Measurements from ENCODE around the gene GALNT18. TPM values are rescaled to one million over a fixed set of nuclear protein-coding genes. Genes with fewer than 3 reads are reported as not detected.

GALNT18 gene
- total RNA-seq, 2 donors from 2014 or later: 5.3 to 7.3 TPM

GRCh38 chr11:11253995-11254394, 367.8 kb downstream of the GALNT18 start:
- Histone ChIP-seq H3K27ac (no peak overlapping the region), H3K27me3 (no peaks in the 10 kb centered on the region), H3K4me3 (no peak overlapping the region), H3K4me1 (no peaks in the 10 kb centered on the region), H3K9me3 (no peaks in the 10 kb centered on the region), H3K36me3 (replicated peaks in 1 of 2; ENCODE audit: insufficient read depth in 1 of 2, low read depth in 2 of 2) (no peaks in the 10 kb centered on the region)
- ATAC-seq: no peak
- no peak for DNase-seq
- no peak for TF ChIP-seq POLR2A (IDR thresholded peaks at IDR 0.05)
- TF ChIP-seq, protein P1, sequence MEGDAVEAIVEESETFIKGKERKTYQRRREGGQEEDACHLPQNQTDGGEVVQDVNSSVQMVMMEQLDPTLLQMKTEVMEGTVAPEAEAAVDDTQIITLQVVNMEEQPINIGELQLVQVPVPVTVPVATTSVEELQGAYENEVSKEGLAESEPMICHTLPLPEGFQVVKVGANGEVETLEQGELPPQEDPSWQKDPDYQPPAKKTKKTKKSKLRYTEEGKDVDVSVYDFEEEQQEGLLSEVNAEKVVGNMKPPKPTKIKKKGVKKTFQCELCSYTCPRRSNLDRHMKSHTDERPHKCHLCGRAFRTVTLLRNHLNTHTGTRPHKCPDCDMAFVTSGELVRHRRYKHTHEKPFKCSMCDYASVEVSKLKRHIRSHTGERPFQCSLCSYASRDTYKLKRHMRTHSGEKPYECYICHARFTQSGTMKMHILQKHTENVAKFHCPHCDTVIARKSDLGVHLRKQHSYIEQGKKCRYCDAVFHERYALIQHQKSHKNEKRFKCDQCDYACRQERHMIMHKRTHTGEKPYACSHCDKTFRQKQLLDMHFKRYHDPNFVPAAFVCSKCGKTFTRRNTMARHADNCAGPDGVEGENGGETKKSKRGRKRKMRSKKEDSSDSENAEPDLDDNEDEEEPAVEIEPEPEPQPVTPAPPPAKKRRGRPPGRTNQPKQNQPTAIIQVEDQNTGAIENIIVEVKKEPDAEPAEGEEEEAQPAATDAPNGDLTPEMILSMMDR (IDR thresholded peaks at IDR 0.05): no peak
- intact Hi-C loops (cut with DNase I): no loop called here
- WGBS, 2 donors: 71 to 74% methylated on average over 5 of the region's 5 CpGs

DNA sequence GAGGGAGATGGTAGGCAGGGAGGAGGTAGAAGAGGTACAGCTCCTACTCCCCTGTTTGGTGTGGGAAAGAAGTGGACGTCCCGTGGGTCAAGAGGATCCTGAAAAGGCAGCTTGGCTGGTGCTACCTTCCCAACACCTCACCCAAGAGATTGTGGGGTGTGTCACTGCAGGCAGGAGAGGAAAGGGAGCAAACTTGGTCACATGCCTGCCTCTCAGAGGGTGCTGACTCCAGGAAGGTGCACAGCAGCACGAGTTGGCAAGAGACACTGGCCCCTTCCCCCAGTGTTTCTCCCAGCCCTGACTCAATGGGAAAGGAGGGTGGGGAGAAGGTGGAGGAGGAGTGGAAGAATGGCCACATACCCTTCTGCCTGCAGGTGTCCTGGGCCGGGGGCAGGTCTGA, 368.3 kb downstream of the GALNT18 start:
- Histone ChIP-seq H3K4me1 (no peaks in the 10 kb centered on the region), H3K9me3 (no peaks in the 10 kb centered on the region), H3K36me3 (replicated peaks in 1 of 2; ENCODE audit: insufficient read depth in 1 of 2, low read depth in 2 of 2) (no peaks in the 10 kb centered on the region), H3K27ac (no peak overlapping the region), H3K4me3 (no peak overlapping the region), H3K27me3 (no peaks in the 10 kb centered on the region)
- DNase-seq: no peak
- 43 to 66% methylated on average over 4 of the region's 4 CpGs for WGBS, 2 donors
- no peak for ATAC-seq
- TF ChIP-seq, protein P1 (IDR thresholded peaks at IDR 0.05): no peak
- no peak for TF ChIP-seq POLR2A (IDR thresholded peaks at IDR 0.05)
- intact Hi-C loops (cut with DNase I): no loop called here

DNA sequence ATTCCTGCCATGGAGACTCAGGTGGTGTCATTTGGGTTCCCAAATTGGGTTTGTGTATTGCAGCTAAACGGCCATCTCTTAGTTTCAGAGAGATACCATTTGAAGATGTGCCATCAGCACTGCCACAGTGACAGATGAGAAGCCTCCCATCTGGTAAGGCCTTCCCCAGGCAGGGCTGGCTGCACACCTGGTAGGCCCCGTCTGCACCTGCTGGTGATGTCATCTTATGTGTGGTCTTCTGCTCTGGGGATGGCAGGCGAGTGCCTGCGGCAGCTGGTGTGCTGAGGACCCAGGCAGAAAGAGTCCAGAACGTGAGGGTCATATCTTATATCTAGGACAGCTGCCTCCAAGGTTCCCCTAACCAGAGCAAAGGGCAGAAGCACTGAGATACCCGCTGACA, 369.4 kb downstream of the GALNT18 start:
- no peaks in the 10 kb centered on the region for H3K36me3 ChIP-seq (replicated peaks in 1 of 2; ENCODE audit: insufficient read depth in 1 of 2, low read depth in 2 of 2)
- H3K4me3 ChIP-seq: no peak overlapping the region
- no peaks in the 10 kb centered on the region for H3K27me3 ChIP-seq
- ATAC-seq (no peak), DNase-seq (no peak)
- no peaks in the 10 kb centered on the region for H3K4me1 ChIP-seq
- intact Hi-C loops (cut with DNase I): no loop called here
- H3K9me3 ChIP-seq: no peaks in the 10 kb centered on the region
- TF ChIP-seq, protein P1 (IDR thresholded peaks at IDR 0.05): no peak
- no peak for TF ChIP-seq POLR2A (IDR thresholded peaks at IDR 0.05)
- WGBS, 2 donors: 65 to 73% methylated on average over 2 to 6 of the region's 6 CpGs
- H3K27ac ChIP-seq: no peak overlapping the region

- ATAC-seq (no peak), DNase-seq (no peak)
- H3K4me3 ChIP-seq: no peak overlapping the region
- no peaks in the 10 kb centered on the region for H3K9me3 ChIP-seq
- H3K36me3 ChIP-seq (replicated peaks in 1 of 2; ENCODE audit: insufficient read depth in 1 of 2, low read depth in 2 of 2): no peaks in the 10 kb centered on the region
- 73 to 75% methylated on average over 4 of the region's 4 CpGs for WGBS, 2 donors
- no peak overlapping the region for H3K27ac ChIP-seq
- no peaks in the 10 kb centered on the region for H3K27me3 ChIP-seq
- no peaks in the 10 kb centered on the region for H3K4me1 ChIP-seq
- intact Hi-C loops (cut with DNase I): no loop called here
- TF ChIP-seq, protein P1 (IDR thresholded peaks at IDR 0.05): no peak
- no peak for TF ChIP-seq POLR2A (IDR thresholded peaks at IDR 0.05)
Observed at GRCh38 chr11:11251394-11251970, 370.3 kb downstream of the GALNT18 start.

DNA sequence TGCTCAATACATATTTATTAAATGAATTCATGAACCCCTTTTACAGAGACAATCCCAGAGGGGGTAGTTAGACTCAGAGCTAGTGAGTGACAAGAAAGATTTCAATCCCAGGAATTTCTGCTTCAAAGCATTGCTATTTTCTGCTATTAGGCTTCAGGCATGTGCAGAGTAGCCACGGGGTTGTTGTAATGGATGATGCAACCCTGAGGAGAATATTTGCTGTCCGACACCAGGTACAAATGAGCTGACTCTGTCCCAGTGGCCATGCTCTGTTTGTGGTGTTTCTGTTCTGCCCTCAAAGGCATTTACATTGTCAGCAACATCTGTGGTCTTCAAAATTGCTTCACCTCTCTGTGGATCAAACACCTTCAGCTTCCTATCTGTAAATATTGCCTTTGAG, 371.3 kb downstream of the GALNT18 start:
- no peak overlapping the region for H3K27ac ChIP-seq
- DNase-seq: no peak
- H3K27me3 ChIP-seq: no peaks in the 10 kb centered on the region
- TF ChIP-seq, protein P1 (IDR thresholded peaks at IDR 0.05): no peak
- no peak for TF ChIP-seq POLR2A (IDR thresholded peaks at IDR 0.05)
- no peak overlapping the region for H3K4me3 ChIP-seq
- WGBS, 2 donors: 56 to 60% methylated on average over 2 of the region's 2 CpGs
- H3K9me3 ChIP-seq: no peaks in the 10 kb centered on the region
- intact Hi-C loops (cut with DNase I): no loop called here
- H3K4me1 ChIP-seq: no peaks in the 10 kb centered on the region
- no peak for ATAC-seq
- H3K36me3 ChIP-seq (replicated peaks in 1 of 2; ENCODE audit: insufficient read depth in 1 of 2, low read depth in 2 of 2): no peaks in the 10 kb centered on the region

All from body of pancreas (tissue), 4 donors.